Measurements from ENCODE around the gene SCN10A. TPM values are rescaled to one million over a fixed set of nuclear protein-coding genes. Genes with fewer than 3 reads are reported as not detected.

Gene SCN10A
- total and polyA plus RNA-seq, 4 experiments from 2014 or later: not detected

GRCh38 chr3:38755130-38755529 lies 60.9 kb downstream of the SCN10A start:
- ChIA-PET CTCF (ENCODE audit: partially characterized antibody) (no interaction called here), POLR2A (ENCODE audit: partially characterized antibody) (no interaction called here)
- Histone ChIP-seq H3K9me3 (ENCODE audit: control insufficient read depth in 1 of 2, low read length in 2 of 2) (no peaks in the 10 kb centered on the region), H3K4me3 (ENCODE audit: low read length in 2 of 2) (no peak overlapping the region), H3K4me1 (ENCODE audit: insufficient read depth, low read length) (no peaks in the 10 kb centered on the region), H3K27me3 (ENCODE audit: insufficient read depth, low read length) (no peaks in the 10 kb centered on the region), H3K27ac (ENCODE audit: low read depth, low read length) (no peak overlapping the region), H3K36me3 (ENCODE audit: insufficient read depth, low read length) (no peaks in the 10 kb centered on the region)
- Mint-ChIP-seq H3K27me3 (peaks cover 8 to 10% of the 10 kb centered on the region in 2 donors), H3K27ac (no peak overlapping the region), H3K9me3 (peaks cover 0 to 3% (median 0%) of the 10 kb centered on the region in 8 donors), H3K4me1 (no peaks in the 10 kb centered on the region), H3K4me3 (no peak overlapping the region), H3K36me3 (no peaks in the 10 kb centered on the region)
- intact Hi-C loops (cut with micrococcal nuclease): no loop called here
- no peak for DNase-seq

DNA sequence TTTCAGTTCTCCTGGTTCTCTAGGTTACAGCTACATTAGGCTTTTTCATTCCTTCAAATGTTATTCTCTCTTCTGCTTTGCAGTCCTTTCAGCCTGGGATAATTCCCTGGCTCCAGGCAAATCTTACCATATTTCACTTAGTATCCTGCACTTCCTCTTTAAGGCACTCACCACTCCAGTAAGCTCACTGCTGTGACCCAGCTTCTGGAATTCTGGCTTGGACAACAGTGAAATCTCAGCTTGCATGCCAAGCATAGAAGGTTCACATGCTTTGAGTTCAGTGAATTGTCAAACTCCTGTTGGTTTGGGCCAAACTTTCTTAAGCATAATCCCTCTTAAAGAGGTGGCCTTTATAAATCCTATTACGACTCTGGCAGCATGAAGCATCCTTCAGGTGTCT lies 69.4 kb downstream of the SCN10A start:
- no peak for DNase-seq
- ChIA-PET POLR2A (ENCODE audit: partially characterized antibody) (no interaction called here), CTCF (ENCODE audit: partially characterized antibody) (no interaction called here)
- Mint-ChIP-seq H3K4me3 (no peak overlapping the region), H3K27me3 (peaks cover 5 to 6% of the 10 kb centered on the region in 2 donors), H3K36me3 (no peaks in the 10 kb centered on the region), H3K27ac (no peak overlapping the region), H3K9me3 (no peaks in the 10 kb centered on the region), H3K4me1 (no peaks in the 10 kb centered on the region)
- no peaks in the 10 kb centered on the region for H3K4me1 ChIP-seq (ENCODE audit: insufficient read depth, low read length)
- intact Hi-C loops (cut with micrococcal nuclease): no loop called here
- H3K4me3 ChIP-seq (ENCODE audit: low read length in 2 of 2): no peak overlapping the region
- H3K27me3 ChIP-seq (ENCODE audit: insufficient read depth, low read length): no peaks in the 10 kb centered on the region
- H3K9me3 ChIP-seq (ENCODE audit: control insufficient read depth in 1 of 2, low read length in 2 of 2): no peaks in the 10 kb centered on the region
- H3K27ac ChIP-seq (ENCODE audit: low read depth, low read length): no peak overlapping the region
- H3K36me3 ChIP-seq (ENCODE audit: insufficient read depth, low read length): no peaks in the 10 kb centered on the region

DNA sequence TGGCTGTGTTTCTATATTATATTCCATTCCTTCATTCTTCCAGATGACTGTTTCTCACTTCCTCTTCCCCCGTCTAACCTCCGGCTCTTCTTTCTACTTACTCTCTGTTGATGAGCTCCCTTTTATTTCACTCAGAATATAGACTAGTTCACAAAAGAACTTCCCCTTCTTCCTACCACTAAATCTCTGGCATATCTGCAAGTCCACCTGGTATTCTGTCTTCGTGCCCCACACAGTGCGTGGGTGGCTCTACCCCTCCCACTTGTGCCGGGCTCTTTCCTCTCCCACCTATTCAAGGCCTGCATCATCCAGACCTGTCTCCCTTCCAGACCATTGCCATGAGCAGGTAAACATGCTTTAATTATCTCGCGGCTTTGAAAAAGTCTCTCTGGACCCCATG lies 73.0 kb downstream of the SCN10A start:
- intact Hi-C loops (cut with micrococcal nuclease): no loop called here
- Mint-ChIP-seq H3K27me3 (peaks cover 8 to 10% of the 10 kb centered on the region in 2 donors), H3K4me1 (no peaks in the 10 kb centered on the region), H3K4me3 (no peak overlapping the region), H3K27ac (no peak overlapping the region), H3K9me3 (no peaks in the 10 kb centered on the region), H3K36me3 (no peaks in the 10 kb centered on the region)
- no peaks in the 10 kb centered on the region for H3K36me3 ChIP-seq (ENCODE audit: insufficient read depth, low read length)
- ChIA-PET CTCF (ENCODE audit: partially characterized antibody) (no interaction called here), POLR2A (ENCODE audit: partially characterized antibody) (no interaction called here)
- H3K4me1 ChIP-seq (ENCODE audit: insufficient read depth, low read length): no peaks in the 10 kb centered on the region
- no peak overlapping the region for H3K27ac ChIP-seq (ENCODE audit: low read depth, low read length)
- DNase-seq: no peak
- H3K4me3 ChIP-seq (ENCODE audit: low read length in 2 of 2): no peak overlapping the region
- H3K9me3 ChIP-seq (ENCODE audit: control insufficient read depth in 1 of 2, low read length in 2 of 2): no peaks in the 10 kb centered on the region
- no peaks in the 10 kb centered on the region for H3K27me3 ChIP-seq (ENCODE audit: insufficient read depth, low read length)

DNA sequence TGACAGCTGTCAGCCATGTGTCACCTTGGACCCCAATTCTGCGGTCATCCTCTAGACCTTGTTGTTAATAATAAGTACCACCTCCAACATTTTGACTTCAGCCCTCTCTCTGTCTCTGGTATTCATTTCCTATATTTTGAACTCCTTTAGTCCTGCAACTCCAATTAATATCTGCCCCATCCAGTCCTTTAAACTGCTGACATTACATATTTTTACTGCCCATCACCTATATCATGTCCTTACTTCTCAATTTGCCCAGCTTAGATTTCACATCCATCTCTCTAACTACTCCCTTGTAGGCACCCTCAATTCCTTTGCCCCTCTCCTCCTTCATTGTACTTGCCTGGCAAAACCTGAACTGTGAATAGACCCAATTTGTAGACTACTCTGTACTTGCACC lies 73.5 kb downstream of the SCN10A start:
- CTCF ChIA-PET (ENCODE audit: partially characterized antibody): no interaction called here
- intact Hi-C loops (cut with micrococcal nuclease): no loop called here
- no peaks in the 10 kb centered on the region for H3K4me1 Mint-ChIP-seq

GRCh38 chr3:38740537-38740936 lies 75.5 kb downstream of the SCN10A start:
- Mint-ChIP-seq H3K4me3 (no peak overlapping the region), H3K36me3 (no peaks in the 10 kb centered on the region), H3K27ac (no peak overlapping the region), H3K27me3 (peaks cover 8 to 10% of the 10 kb centered on the region in 2 donors), H3K9me3 (no peaks in the 10 kb centered on the region), H3K4me1 (no peaks in the 10 kb centered on the region)
- ChIA-PET POLR2A (ENCODE audit: partially characterized antibody) (no interaction called here), CTCF (ENCODE audit: partially characterized antibody) (no interaction called here)
- Histone ChIP-seq H3K4me1 (ENCODE audit: insufficient read depth, low read length) (no peaks in the 10 kb centered on the region), H3K36me3 (ENCODE audit: insufficient read depth, low read length) (no peaks in the 10 kb centered on the region), H3K27ac (ENCODE audit: low read depth, low read length) (no peak overlapping the region), H3K9me3 (ENCODE audit: control insufficient read depth in 1 of 2, low read length in 2 of 2) (no peaks in the 10 kb centered on the region), H3K27me3 (ENCODE audit: insufficient read depth, low read length) (no peaks in the 10 kb centered on the region), H3K4me3 (ENCODE audit: low read length in 2 of 2) (no peak overlapping the region)
- DNase-seq: no peak
- intact Hi-C loops (cut with micrococcal nuclease): no loop called here

More for the DNA sequence above, 73.5 kb downstream of the SCN10A start:
- no peaks in the 10 kb centered on the region for H3K36me3 Mint-ChIP-seq
- POLR2A ChIA-PET (ENCODE audit: partially characterized antibody): no interaction called here
- no peak overlapping the region for H3K4me3 Mint-ChIP-seq
- H3K27me3 ChIP-seq (ENCODE audit: insufficient read depth, low read length): no peaks in the 10 kb centered on the region
- no peak overlapping the region for H3K27ac ChIP-seq (ENCODE audit: low read depth, low read length)
- no peaks in the 10 kb centered on the region for H3K9me3 ChIP-seq (ENCODE audit: control insufficient read depth in 1 of 2, low read length in 2 of 2)
- no peak for DNase-seq
- H3K4me3 ChIP-seq (ENCODE audit: low read length in 2 of 2): no peak overlapping the region
- H3K27ac Mint-ChIP-seq: no peak overlapping the region
- H3K36me3 ChIP-seq (ENCODE audit: insufficient read depth, low read length): no peaks in the 10 kb centered on the region
- H3K27me3 Mint-ChIP-seq: peaks cover 8 to 10% of the 10 kb centered on the region in 2 donors
- no peaks in the 10 kb centered on the region for H3K9me3 Mint-ChIP-seq
- H3K4me1 ChIP-seq (ENCODE audit: insufficient read depth, low read length): no peaks in the 10 kb centered on the region

- H3K4me1 ChIP-seq (ENCODE audit: insufficient read depth, low read length): no peaks in the 10 kb centered on the region
- intact Hi-C loops (cut with micrococcal nuclease): no loop called here
- no peak overlapping the region for H3K4me3 ChIP-seq (ENCODE audit: low read length in 2 of 2)
- H3K36me3 ChIP-seq (ENCODE audit: insufficient read depth, low read length): no peaks in the 10 kb centered on the region
- H3K4me1 Mint-ChIP-seq: no peaks in the 10 kb centered on the region
- H3K4me3 Mint-ChIP-seq: no peak overlapping the region
- no peaks in the 10 kb centered on the region for H3K9me3 ChIP-seq (ENCODE audit: control insufficient read depth in 1 of 2, low read length in 2 of 2)
- H3K9me3 Mint-ChIP-seq: no peaks in the 10 kb centered on the region
- H3K27me3 Mint-ChIP-seq: peaks cover 8 to 10% of the 10 kb centered on the region in 2 donors
- ChIA-PET CTCF (ENCODE audit: partially characterized antibody) (interaction anchor here (0.6 kb wide), 1 partner anchor 1076 kb away, joined by 3 read pairs; no protein-coding TSS in a partner anchor), POLR2A (ENCODE audit: partially characterized antibody) (no interaction called here)
- no peaks in the 10 kb centered on the region for H3K27me3 ChIP-seq (ENCODE audit: insufficient read depth, low read length)
- no peaks in the 10 kb centered on the region for H3K36me3 Mint-ChIP-seq
- no peak for DNase-seq
- H3K27ac ChIP-seq (ENCODE audit: low read depth, low read length): no peak overlapping the region
- H3K27ac Mint-ChIP-seq: no peak overlapping the region
Measured at GRCh38 chr3:38739931-38740330, 76.1 kb downstream of the SCN10A start.

DNA sequence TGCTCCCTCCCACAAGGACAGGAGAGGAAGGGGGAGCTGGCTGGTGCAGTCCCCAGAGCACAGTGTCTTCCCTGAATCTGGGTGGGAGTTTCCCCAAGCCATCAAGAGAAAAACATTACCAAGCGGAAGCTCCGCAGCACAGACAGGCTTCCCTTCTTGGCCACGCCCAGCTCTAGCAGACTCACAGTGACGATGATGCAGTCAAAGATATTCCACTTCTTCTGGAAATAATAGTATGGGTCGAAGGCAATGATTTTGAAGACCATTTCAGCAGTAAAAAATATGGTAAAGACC lies 76.7 kb downstream of the SCN10A start:
- Mint-ChIP-seq H3K9me3 (no peaks in the 10 kb centered on the region), H3K36me3 (no peaks in the 10 kb centered on the region), H3K4me1 (no peaks in the 10 kb centered on the region), H3K27me3 (peaks cover 8 to 10% of the 10 kb centered on the region in 2 donors), H3K27ac (no peak overlapping the region), H3K4me3 (no peak overlapping the region)
- Histone ChIP-seq H3K36me3 (ENCODE audit: insufficient read depth, low read length) (no peaks in the 10 kb centered on the region), H3K9me3 (ENCODE audit: control insufficient read depth in 1 of 2, low read length in 2 of 2) (no peaks in the 10 kb centered on the region), H3K4me1 (ENCODE audit: insufficient read depth, low read length) (no peaks in the 10 kb centered on the region), H3K27me3 (ENCODE audit: insufficient read depth, low read length) (no peaks in the 10 kb centered on the region), H3K4me3 (ENCODE audit: low read length in 2 of 2) (no peak overlapping the region), H3K27ac (ENCODE audit: low read depth, low read length) (no peak overlapping the region)
- intact Hi-C loops (cut with micrococcal nuclease): no loop called here
- CTCF ChIA-PET (ENCODE audit: partially characterized antibody): interaction anchor here (0.6 kb wide), 1 partner anchor 1077 kb away, joined by 3 read pairs; no protein-coding TSS in a partner anchor
- POLR2A ChIA-PET (ENCODE audit: partially characterized antibody): no interaction called here
- DNase-seq: no peak

Measured in CD4-positive, alpha-beta memory T cell (primary cell).